ENCODE measurements around the gene KREMEN1. TPM values are rescaled to one million over a fixed set of nuclear protein-coding genes. Genes with fewer than 3 reads are reported as not detected.

KREMEN1 gene
- total and polyA plus RNA-seq, 2 experiments from 2014 or later: 1.8 to 3.8 TPM

- Histone ChIP-seq H3K27ac (ENCODE audit: low read depth) (no peak overlapping the region), H3K4me2 (no peak overlapping the region), H3K9me2 (ENCODE audit: insufficient read depth) (no peaks in the 10 kb centered on the region), H4K20me1 (replicated peaks; ENCODE audit: insufficient read depth) (0 out of 2 replicates have a peak, but pooled peaks cover 2% of the 10 kb centered on the region), H3K4me1 (ENCODE audit: insufficient read depth) (peaks cover 23% of the 10 kb centered on the region), H3F3A (replicated peaks; ENCODE audit: low read depth) (no peaks in the 10 kb centered on the region), H3K79me2 (replicated peaks; ENCODE audit: insufficient read depth) (no peaks in the 10 kb centered on the region), H3K36me3 (ENCODE audit: insufficient read depth) (no peaks in the 10 kb centered on the region), H3K27me3 (ENCODE audit: insufficient read depth) (no peaks in the 10 kb centered on the region), H2AFZ (no peak overlapping the region), H3K4me3 (no peak overlapping the region)
- DNase-seq (ENCODE audit: low spot score): no peak
- ATAC-seq: no peak
- H3K27me3 Mint-ChIP-seq (ENCODE audit: insufficient read depth, low read depth, poor library complexity): peaks cover 2% of the 10 kb centered on the region
- no peak overlapping the region for H3K27ac Mint-ChIP-seq
- TF ChIP-seq POLR2AphosphoS5 (IDR thresholded peaks at IDR 0.05; ENCODE audit: low read depth) (no peak), ZNF114 (CRISPR knock-in tag; IDR thresholded peaks at IDR 0.05) (no peak), NANOG (IDR thresholded peaks at IDR 0.05; ENCODE audit: borderline replicate concordance) (no peak), STAT1 (IDR thresholded peaks at IDR 0.05; ENCODE audit: unreplicated experiment) (no peak), ZNF462 (CRISPR knock-in tag; IDR thresholded peaks at IDR 0.05) (no peak), ETS1 (IDR thresholded peaks at IDR 0.05) (no peak), JUNB (IDR thresholded peaks at IDR 0.05; ENCODE audit: unreplicated experiment) (no peak), EZH2 (IDR thresholded peaks at IDR 0.05; ENCODE audit: low read depth, unreplicated experiment) (no peak), ZNF331 (CRISPR knock-in tag; IDR thresholded peaks at IDR 0.05; ENCODE audit: low read depth) (no peak), CREB1 (CRISPR knock-in tag; IDR thresholded peaks at IDR 0.05; ENCODE audit: low read depth) (no peak), CTCF (conservative IDR thresholded peaks at IDR 0.05; ENCODE audit: low read depth in 2 of 2) (no peak), EZH2phosphoT487 (IDR thresholded peaks at IDR 0.05; ENCODE audit: unreplicated experiment) (no peak), REST (IDR thresholded peaks at IDR 0.05; ENCODE audit: unreplicated experiment) (no peak)
- peaks cover 22% of the 10 kb centered on the region for H3K4me1 Mint-ChIP-seq
- H3K9me3 Mint-ChIP-seq: no peaks in the 10 kb centered on the region
- no peak overlapping the region for H3K4me3 Mint-ChIP-seq
- H3K36me3 Mint-ChIP-seq (ENCODE audit: low read depth): no peaks in the 10 kb centered on the region
These were observed 20.9 kb downstream of the KREMEN1 start for GRCh38 chr22:29093501-29094300.
